SK-N-SH (cell line): ENCODE data around the gene CSNK2A1. TPM values are rescaled to one million over a fixed set of nuclear protein-coding genes. Genes with fewer than 3 reads are reported as not detected.

Experiments used
- CTCF ChIA-PET: fragments of 300-600, 350-600 bp; formaldehyde crosslinking; extraction: SDS; loops from one replicate; lab custom pipeline; 2021; lab: Yijun Ruan, JAX
- POLR2A ChIA-PET: fragments of 350-600 bp; sonication (Branson Sonifier 250); formaldehyde crosslinking; extraction: SDS; loops from one replicate; lab custom pipeline; 2020; ENCODE audit warnings: antibody characterized with exemption, inconsistent platforms; lab: Yijun Ruan, JAX
- DNase-seq: peaks from one replicate; pipeline ENCODE4 v3.0.0; 2012
- H2AFZ ChIP-seq: fragments of 200-600 bp; sonication (generic); 2 replicates; pipeline ENCODE4 v1.8.1; 2016; ENCODE audit warnings: antibody characterized with exemption, mild to moderate bottlenecking, low read depth
- H3F3A ChIP-seq: fragments of 200-600 bp; sonication (generic); replicated peaks from 2 replicates; pipeline ENCODE3; 2016; ENCODE audit warnings: antibody characterized with exemption, mild to moderate bottlenecking; ENCODE audit not compliant: insufficient read depth
- H3K27ac ChIP-seq, 2 experiments: fragments of 200-500 bp in 1 of 2; fragments of 200-600 bp in 1 of 2; sonication (Bioruptor generic) in 1 of 2; sonication (generic), shearing (Covaris generic) in 1 of 2; 2 replicates each; pipeline versions ENCODE4 v1.5.1 to v1.6.1; 2014 to 2016; ENCODE audit warnings: low read depth in 2 of 2, inconsistent platforms in 1 of 2, low read length in 1 of 2, mild to moderate bottlenecking in 1 of 2, mixed read lengths in 1 of 2
- H3K27me3 ChIP-seq: fragments of 200-600 bp; sonication (generic), shearing (Covaris generic); 2 replicates; pipeline ENCODE4 v1.6.1; 2016; ENCODE audit warnings: mixed run types; ENCODE audit not compliant: insufficient read depth
- H3K36me3 ChIP-seq, 2 experiments: fragments of 200-500 bp in 1 of 2; fragments of 200-600 bp in 1 of 2; sonication (Bioruptor generic) in 1 of 2; sonication (generic) in 1 of 2; replicated peaks in 1 of 2; 2 replicates each; pipeline versions ENCODE3 to v1.5.1; 2014 to 2016; ENCODE audit warnings: low read length in 1 of 2, mild to moderate bottlenecking in 1 of 2; ENCODE audit not compliant: insufficient read depth in 2 of 2, control insufficient read depth in 1 of 2
- H3K4me1 ChIP-seq, 2 experiments: fragments of 200-500 bp in 1 of 2; fragments of 200-600 bp in 1 of 2; sonication (Bioruptor generic) in 1 of 2; sonication (generic), shearing (Covaris generic) in 1 of 2; 2 replicates each; pipeline versions ENCODE4 v1.5.1 to v1.6.1; 2014 to 2016; ENCODE audit warnings: low read depth in 1 of 2, low read length in 1 of 2, mixed run types in 1 of 2; ENCODE audit not compliant: insufficient read depth in 2 of 2, control insufficient read depth in 1 of 2
- H3K4me2 ChIP-seq: fragments of 200-600 bp; sonication (generic), shearing (Covaris generic); 2 replicates; pipeline ENCODE4 v1.6.1; 2017; ENCODE audit warnings: mixed run types
- H3K4me3 ChIP-seq, 2 experiments: fragments of 200-500 bp in 1 of 2; fragments of 200-600 bp in 1 of 2; sonication (Bioruptor generic) in 1 of 2; sonication (generic), shearing (Covaris generic) in 1 of 2; 2 replicates each; pipeline versions ENCODE4 v1.5.1 to v1.8.1; 2014 to 2016; ENCODE audit warnings: low read depth in 2 of 2, inconsistent platforms in 1 of 2, low read length in 1 of 2, mild to moderate bottlenecking in 1 of 2, mixed read lengths in 1 of 2, moderate library complexity in 1 of 2
- H3K79me2 ChIP-seq: fragments of 200-600 bp; sonication (generic); 2 replicates; pipeline ENCODE4 v1.8.1; 2017; ENCODE audit warnings: mild to moderate bottlenecking; ENCODE audit not compliant: insufficient read depth
- H3K9ac ChIP-seq: fragments of 200-600 bp; sonication (generic); 2 replicates; pipeline ENCODE4 v1.6.1; 2017; ENCODE audit warnings: mixed run types
- H3K9me2 ChIP-seq: fragments of 200-600 bp; sonication (generic); 2 replicates; pipeline ENCODE4 v1.6.1; 2017; ENCODE audit warnings: mixed run types
- H3K9me3 ChIP-seq: fragments of 200-600 bp; sonication (generic); 2 replicates; pipeline ENCODE4 v1.6.1; 2017; ENCODE audit warnings: mixed run types, mild to moderate bottlenecking, moderate library complexity
- H4K20me1 ChIP-seq: fragments of 200-600 bp; sonication (generic); 2 replicates; pipeline ENCODE4 v1.6.1; 2017; ENCODE audit warnings: mild to moderate bottlenecking, mixed run types; ENCODE audit not compliant: insufficient read depth
- ELF1 ChIP-seq: IDR thresholded peaks from 2 replicates; pipeline ENCODE4 v1.4.0; 2012
- FOSL2 ChIP-seq: IDR thresholded peaks from 2 replicates; pipeline ENCODE4 v1.4.0; 2012; ENCODE audit warnings: low read depth, mild to moderate bottlenecking, moderate library complexity, borderline replicate concordance
- FOXJ3 ChIP-seq: sonication (generic); formaldehyde crosslinking; IDR thresholded peaks from 2 replicates; pipeline ENCODE4 v1.5.1; 2020; ENCODE audit warnings: mild to moderate bottlenecking, missing genetic modification reagents
- GATA2 ChIP-seq: sonication (generic); formaldehyde crosslinking; IDR thresholded peaks from 2 replicates; pipeline ENCODE4 v1.5.0; 2020; ENCODE audit warnings: mild to moderate bottlenecking, missing genetic modification reagents
- JUND ChIP-seq: IDR thresholded peaks from 2 replicates; pipeline ENCODE4 v1.4.0; 2012
- NFIC ChIP-seq: IDR thresholded peaks from 2 replicates; pipeline ENCODE4 v1.4.0; 2012; ENCODE audit warnings: borderline replicate concordance
- RAD21 ChIP-seq: IDR thresholded peaks from 2 replicates; pipeline ENCODE4 v1.6.1; 2012; ENCODE audit warnings: mild to moderate bottlenecking, low read length
- SIN3A ChIP-seq: IDR thresholded peaks from 2 replicates; pipeline ENCODE4 v1.6.1; 2012; ENCODE audit warnings: low read depth, mild to moderate bottlenecking, low read length, moderate library complexity, borderline replicate concordance
- TAF1 ChIP-seq: IDR thresholded peaks from 2 replicates; pipeline ENCODE4 v1.6.1; 2012; ENCODE audit warnings: low read depth, mild to moderate bottlenecking, low read length, moderate library complexity, borderline replicate concordance
- TCF12 ChIP-seq: IDR thresholded peaks from 2 replicates; pipeline ENCODE4 v1.4.0; 2012
- WGBS: methylation state at CpG from one replicate; pipeline ENCODE4 v1.1.6; 2017; ENCODE audit warnings: low lambda C conversion rate; 5-methylcytosine and 5-hydroxymethylcytosine counted together
- polyA plus RNA-seq, 3 experiments: library from polyadenylated mRNA; depleted of rRNA; stranded (reverse); fragments of >200 nt; gene quantifications; 2 replicates each; pipeline ENCODE4 v1.2.3, GENCODE V29; 2012
- TF ChIP-seq, protein P1 (sequence below): fragments of 150-350 bp; IDR thresholded peaks from 2 replicates; pipeline ENCODE4 v1.6.1; 2016; ENCODE audit warnings: mild to moderate bottlenecking, low read depth, low read length
- TF ChIP-seq, protein P2 (sequence below): IDR thresholded peaks from 2 replicates; pipeline ENCODE4 v1.4.0; 2012; ENCODE audit warnings: low read depth
- TF ChIP-seq, protein P3 (sequence below): fragments of 150-350 bp; IDR thresholded peaks from 2 replicates; pipeline ENCODE4 v1.6.1; 2017; ENCODE audit warnings: antibody characterized with exemption, low read length, low read depth, borderline replicate concordance
- TF ChIP-seq, protein P4 (sequence below): IDR thresholded peaks from 2 replicates; pipeline ENCODE4 v1.4.0; 2012; ENCODE audit warnings: low read depth, borderline replicate concordance
- TF ChIP-seq, protein P5 (sequence below): IDR thresholded peaks from 2 replicates; pipeline ENCODE4 v1.6.1; 2012; ENCODE audit warnings: mild to moderate bottlenecking, low read depth, low read length, moderate library complexity
- TF ChIP-seq, protein P6 (sequence below): fragments of 200-600 bp; sonication (generic); IDR thresholded peaks from 2 replicates; pipeline ENCODE4 v1.6.1; 2017; ENCODE audit warnings: antibody characterized with exemption, mild to moderate bottlenecking, moderate library complexity

The CSNK2A1 gene
- polyA plus RNA-seq, 1 of the 3 experiments (the other 2 are of a cell fraction), result 61.9 TPM

DNA sequence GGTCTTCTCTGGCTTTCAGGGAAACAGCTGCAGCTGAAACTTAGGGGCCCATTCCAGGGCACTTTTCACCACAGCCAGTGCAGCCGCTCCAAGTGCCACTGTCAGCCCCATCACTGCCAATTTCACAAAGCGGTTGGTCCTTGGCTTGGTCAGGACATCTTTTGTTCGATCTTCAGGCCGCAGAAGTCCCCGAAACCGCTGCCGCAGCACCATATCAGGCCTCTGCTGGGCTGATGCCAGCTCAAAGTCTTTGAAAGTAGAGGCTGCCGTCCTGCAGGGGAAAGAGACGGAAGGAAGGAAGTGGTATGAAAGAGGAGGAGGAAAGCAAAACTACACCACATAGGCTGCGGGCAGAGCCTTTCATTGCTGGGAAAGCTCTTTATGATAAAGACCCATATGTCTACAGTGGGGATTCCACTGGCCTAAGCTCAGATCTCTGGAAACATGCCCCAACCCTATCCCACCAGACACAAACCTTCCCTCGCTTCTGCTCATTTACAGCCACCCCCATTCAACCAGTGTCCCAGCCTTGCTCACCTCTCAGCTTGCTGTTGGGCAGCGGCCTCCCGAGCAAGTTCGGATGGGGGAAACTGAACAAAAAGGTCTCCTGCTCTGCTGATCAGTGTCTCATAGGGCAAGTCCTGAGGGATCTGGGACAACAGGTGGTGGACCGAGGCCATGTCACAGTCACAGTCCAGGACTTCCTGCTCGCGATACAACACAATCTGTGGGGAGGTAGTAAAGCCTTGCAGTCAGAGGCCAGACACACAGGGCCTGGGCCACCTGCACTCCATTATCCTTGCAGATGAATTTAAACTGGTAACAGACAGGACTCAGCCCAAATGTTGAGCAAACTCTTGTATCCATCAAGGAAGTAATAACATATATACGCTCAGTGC is 104.8 kb downstream of the CSNK2A1 start:
- Histone ChIP-seq H3K79me2 (peaks cover 8% of the 10 kb centered on the region; the same call in 1 of the 2 replicates), H3K9me2 (no peaks in the 10 kb centered on the region)
- TF ChIP-seq, protein P1, sequence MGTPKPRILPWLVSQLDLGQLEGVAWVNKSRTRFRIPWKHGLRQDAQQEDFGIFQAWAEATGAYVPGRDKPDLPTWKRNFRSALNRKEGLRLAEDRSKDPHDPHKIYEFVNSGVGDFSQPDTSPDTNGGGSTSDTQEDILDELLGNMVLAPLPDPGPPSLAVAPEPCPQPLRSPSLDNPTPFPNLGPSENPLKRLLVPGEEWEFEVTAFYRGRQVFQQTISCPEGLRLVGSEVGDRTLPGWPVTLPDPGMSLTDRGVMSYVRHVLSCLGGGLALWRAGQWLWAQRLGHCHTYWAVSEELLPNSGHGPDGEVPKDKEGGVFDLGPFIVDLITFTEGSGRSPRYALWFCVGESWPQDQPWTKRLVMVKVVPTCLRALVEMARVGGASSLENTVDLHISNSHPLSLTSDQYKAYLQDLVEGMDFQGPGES, result no peak
- TF ChIP-seq JUND, result no peak
- TF ChIP-seq, protein P2, sequence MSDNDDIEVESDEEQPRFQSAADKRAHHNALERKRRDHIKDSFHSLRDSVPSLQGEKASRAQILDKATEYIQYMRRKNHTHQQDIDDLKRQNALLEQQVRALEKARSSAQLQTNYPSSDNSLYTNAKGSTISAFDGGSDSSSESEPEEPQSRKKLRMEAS, result no peak
- no peak for TF ChIP-seq ELF1
- no peak for TF ChIP-seq TAF1
- TF ChIP-seq FOSL2, result no peak
- no peak for TF ChIP-seq SIN3A
- TF ChIP-seq GATA2 (CRISPR knock-in tag), result no peak
- TF ChIP-seq, protein P3, sequence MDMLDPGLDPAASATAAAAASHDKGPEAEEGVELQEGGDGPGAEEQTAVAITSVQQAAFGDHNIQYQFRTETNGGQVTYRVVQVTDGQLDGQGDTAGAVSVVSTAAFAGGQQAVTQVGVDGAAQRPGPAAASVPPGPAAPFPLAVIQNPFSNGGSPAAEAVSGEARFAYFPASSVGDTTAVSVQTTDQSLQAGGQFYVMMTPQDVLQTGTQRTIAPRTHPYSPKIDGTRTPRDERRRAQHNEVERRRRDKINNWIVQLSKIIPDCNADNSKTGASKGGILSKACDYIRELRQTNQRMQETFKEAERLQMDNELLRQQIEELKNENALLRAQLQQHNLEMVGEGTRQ, result no peak
- TF ChIP-seq NFIC, result no peak
- TF ChIP-seq, protein P4, sequence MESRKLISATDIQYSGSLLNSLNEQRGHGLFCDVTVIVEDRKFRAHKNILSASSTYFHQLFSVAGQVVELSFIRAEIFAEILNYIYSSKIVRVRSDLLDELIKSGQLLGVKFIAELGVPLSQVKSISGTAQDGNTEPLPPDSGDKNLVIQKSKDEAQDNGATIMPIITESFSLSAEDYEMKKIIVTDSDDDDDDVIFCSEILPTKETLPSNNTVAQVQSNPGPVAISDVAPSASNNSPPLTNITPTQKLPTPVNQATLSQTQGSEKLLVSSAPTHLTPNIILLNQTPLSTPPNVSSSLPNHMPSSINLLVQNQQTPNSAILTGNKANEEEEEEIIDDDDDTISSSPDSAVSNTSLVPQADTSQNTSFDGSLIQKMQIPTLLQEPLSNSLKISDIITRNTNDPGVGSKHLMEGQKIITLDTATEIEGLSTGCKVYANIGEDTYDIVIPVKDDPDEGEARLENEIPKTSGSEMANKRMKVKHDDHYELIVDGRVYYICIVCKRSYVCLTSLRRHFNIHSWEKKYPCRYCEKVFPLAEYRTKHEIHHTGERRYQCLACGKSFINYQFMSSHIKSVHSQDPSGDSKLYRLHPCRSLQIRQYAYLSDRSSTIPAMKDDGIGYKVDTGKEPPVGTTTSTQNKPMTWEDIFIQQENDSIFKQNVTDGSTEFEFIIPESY, result no peak
- TF ChIP-seq FOXJ3 (CRISPR knock-in tag), result no peak
- TF ChIP-seq, protein P5, sequence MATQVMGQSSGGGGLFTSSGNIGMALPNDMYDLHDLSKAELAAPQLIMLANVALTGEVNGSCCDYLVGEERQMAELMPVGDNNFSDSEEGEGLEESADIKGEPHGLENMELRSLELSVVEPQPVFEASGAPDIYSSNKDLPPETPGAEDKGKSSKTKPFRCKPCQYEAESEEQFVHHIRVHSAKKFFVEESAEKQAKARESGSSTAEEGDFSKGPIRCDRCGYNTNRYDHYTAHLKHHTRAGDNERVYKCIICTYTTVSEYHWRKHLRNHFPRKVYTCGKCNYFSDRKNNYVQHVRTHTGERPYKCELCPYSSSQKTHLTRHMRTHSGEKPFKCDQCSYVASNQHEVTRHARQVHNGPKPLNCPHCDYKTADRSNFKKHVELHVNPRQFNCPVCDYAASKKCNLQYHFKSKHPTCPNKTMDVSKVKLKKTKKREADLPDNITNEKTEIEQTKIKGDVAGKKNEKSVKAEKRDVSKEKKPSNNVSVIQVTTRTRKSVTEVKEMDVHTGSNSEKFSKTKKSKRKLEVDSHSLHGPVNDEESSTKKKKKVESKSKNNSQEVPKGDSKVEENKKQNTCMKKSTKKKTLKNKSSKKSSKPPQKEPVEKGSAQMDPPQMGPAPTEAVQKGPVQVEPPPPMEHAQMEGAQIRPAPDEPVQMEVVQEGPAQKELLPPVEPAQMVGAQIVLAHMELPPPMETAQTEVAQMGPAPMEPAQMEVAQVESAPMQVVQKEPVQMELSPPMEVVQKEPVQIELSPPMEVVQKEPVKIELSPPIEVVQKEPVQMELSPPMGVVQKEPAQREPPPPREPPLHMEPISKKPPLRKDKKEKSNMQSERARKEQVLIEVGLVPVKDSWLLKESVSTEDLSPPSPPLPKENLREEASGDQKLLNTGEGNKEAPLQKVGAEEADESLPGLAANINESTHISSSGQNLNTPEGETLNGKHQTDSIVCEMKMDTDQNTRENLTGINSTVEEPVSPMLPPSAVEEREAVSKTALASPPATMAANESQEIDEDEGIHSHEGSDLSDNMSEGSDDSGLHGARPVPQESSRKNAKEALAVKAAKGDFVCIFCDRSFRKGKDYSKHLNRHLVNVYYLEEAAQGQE, result no peak
- TF ChIP-seq RAD21, result no peak
- TF ChIP-seq, protein P6, sequence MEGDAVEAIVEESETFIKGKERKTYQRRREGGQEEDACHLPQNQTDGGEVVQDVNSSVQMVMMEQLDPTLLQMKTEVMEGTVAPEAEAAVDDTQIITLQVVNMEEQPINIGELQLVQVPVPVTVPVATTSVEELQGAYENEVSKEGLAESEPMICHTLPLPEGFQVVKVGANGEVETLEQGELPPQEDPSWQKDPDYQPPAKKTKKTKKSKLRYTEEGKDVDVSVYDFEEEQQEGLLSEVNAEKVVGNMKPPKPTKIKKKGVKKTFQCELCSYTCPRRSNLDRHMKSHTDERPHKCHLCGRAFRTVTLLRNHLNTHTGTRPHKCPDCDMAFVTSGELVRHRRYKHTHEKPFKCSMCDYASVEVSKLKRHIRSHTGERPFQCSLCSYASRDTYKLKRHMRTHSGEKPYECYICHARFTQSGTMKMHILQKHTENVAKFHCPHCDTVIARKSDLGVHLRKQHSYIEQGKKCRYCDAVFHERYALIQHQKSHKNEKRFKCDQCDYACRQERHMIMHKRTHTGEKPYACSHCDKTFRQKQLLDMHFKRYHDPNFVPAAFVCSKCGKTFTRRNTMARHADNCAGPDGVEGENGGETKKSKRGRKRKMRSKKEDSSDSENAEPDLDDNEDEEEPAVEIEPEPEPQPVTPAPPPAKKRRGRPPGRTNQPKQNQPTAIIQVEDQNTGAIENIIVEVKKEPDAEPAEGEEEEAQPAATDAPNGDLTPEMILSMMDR, result no peak
- no peak for TF ChIP-seq TCF12
- TF ChIP-seq, all 33 proteins: peak for 0
- Histone ChIP-seq H3K27me3 (no peaks in the 10 kb centered on the region), H3K27ac (no peak overlapping the region), H3K4me3 (no peak overlapping the region), H2AFZ (no peak overlapping the region), H3K4me2 (no peak overlapping the region), H3K9me3 (no peaks in the 10 kb centered on the region), H3K4me1 (no peaks in the 10 kb centered on the region; a peak in 1 of 4 replicates), H3K36me3 (peaks cover 53 to 77% of the 10 kb centered on the region in 2 experiments), H3F3A (peaks cover 5% of the 10 kb centered on the region), H3K9ac (no peak overlapping the region), H4K20me1 (no peaks in the 10 kb centered on the region)
- POLR2A ChIA-PET, result no interaction called here
- 90% methylated on average over 16 of the region's 18 CpGs for WGBS
- CTCF ChIA-PET, result interaction anchor here (1.0 to 1.8 kb wide), 4 partner anchors 40 to 108 kb away, joined by 3 to 6 read pairs (median 4); no protein-coding TSS in a partner anchor
- DNase-seq, result no peak
